OCI-LY1 (cell line): ENCODE measurements around the gene AJAP1.

Experiments used
- H2AFZ ChIP-seq: fragments of 200-600 bp; sonication (generic), shearing (Covaris generic); 2 replicates; pipeline ENCODE4 v1.6.0; 2014; ENCODE audit warnings: antibody characterized with exemption, mild to moderate bottlenecking, low read length
- H3F3A ChIP-seq: fragments of 200-600 bp; sonication (generic), shearing (Covaris generic); 2 replicates; pipeline ENCODE4 v1.6.0; 2014; ENCODE audit warnings: mild to moderate bottlenecking, antibody characterized with exemption, low read length, moderate library complexity; ENCODE audit not compliant: insufficient read depth
- H3K27ac ChIP-seq: fragments of 200-600 bp; sonication (generic); 2 replicates; pipeline ENCODE4 v1.5.1; 2014; ENCODE audit warnings: low read length, mixed run types, mild to moderate bottlenecking, low read depth; ENCODE audit not compliant: poor library complexity, severe bottlenecking
- H3K27me3 ChIP-seq: fragments of 200-600 bp; sonication (generic); 2 replicates; pipeline ENCODE4 v1.6.0; 2014; ENCODE audit warnings: antibody characterized with exemption, mild to moderate bottlenecking, low read length, moderate library complexity; ENCODE audit not compliant: insufficient read depth
- H3K36me3 ChIP-seq: fragments of 200-600 bp; sonication (generic); 2 replicates; pipeline ENCODE4 v1.6.1; 2014; ENCODE audit warnings: mild to moderate bottlenecking, antibody characterized with exemption, low read length, moderate library complexity, mixed read lengths; ENCODE audit not compliant: insufficient read depth
- H3K4me1 ChIP-seq: fragments of 200-600 bp; sonication (generic); 2 replicates; pipeline ENCODE4 v1.5.1; 2014; ENCODE audit warnings: mild to moderate bottlenecking, low read length, moderate library complexity; ENCODE audit not compliant: insufficient read depth, severe bottlenecking
- H3K4me2 ChIP-seq: fragments of 200-600 bp; sonication (generic), shearing (Covaris generic); 2 replicates; pipeline ENCODE4 v1.6.1; 2014; ENCODE audit warnings: low read length
- H3K4me3 ChIP-seq: fragments of 200-600 bp; sonication (generic); 2 replicates; pipeline ENCODE4 v1.5.1; 2014; ENCODE audit warnings: low read length, low read depth, mild to moderate bottlenecking, mixed read lengths; ENCODE audit not compliant: poor library complexity, severe bottlenecking
- H3K79me2 ChIP-seq: fragments of 200-600 bp; shearing (Covaris generic); 2 replicates; pipeline ENCODE4 v1.6.1; 2016; ENCODE audit warnings: mixed run types, low read length, mixed read lengths; ENCODE audit not compliant: insufficient read depth
- H3K9ac ChIP-seq: fragments of 200-600 bp; sonication (generic), shearing (Covaris generic); 2 replicates; pipeline ENCODE4 v1.6.1; 2014; ENCODE audit warnings: mild to moderate bottlenecking, low read length, mixed read lengths
- H3K9me2 ChIP-seq: fragments of 200-600 bp; sonication (generic), shearing (Covaris generic); 2 replicates; pipeline ENCODE4 v1.6.1; 2014; ENCODE audit warnings: low read depth, mild to moderate bottlenecking, low read length, mixed read lengths
- H3K9me3 ChIP-seq: fragments of 200-600 bp; shearing (Covaris generic); 2 replicates; pipeline ENCODE4 v1.6.1; 2014; ENCODE audit warnings: low read length, mixed read lengths
- H4K20me1 ChIP-seq: fragments of 200-600 bp; sonication (generic), shearing (Covaris generic); 2 replicates; pipeline ENCODE4 v1.6.0; 2016; ENCODE audit warnings: mild to moderate bottlenecking, low read length; ENCODE audit not compliant: insufficient read depth
- EZH2 ChIP-seq: fragments of 200-600 bp; sonication (generic), shearing (Covaris generic); IDR thresholded peaks from 2 replicates; pipeline ENCODE4 v1.8.0; 2017; ENCODE audit warnings: borderline replicate concordance, mixed run types, mild to moderate bottlenecking, antibody characterized with exemption, low read length, moderate library complexity, mixed read lengths
- TF ChIP-seq, protein P1 (sequence below): fragments of 200-600 bp; sonication (generic), shearing (Covaris generic); IDR thresholded peaks from 2 replicates; pipeline ENCODE4 v1.5.1; 2017; ENCODE audit warnings: mild to moderate bottlenecking, antibody characterized with exemption, low read length, moderate library complexity, mixed read lengths

AJAP1 gene

GRCh38 chr1:4658643-4659628 is 4.5 kb downstream of the AJAP1 start:
- Histone ChIP-seq H3K4me1 (no peaks in the 10 kb centered on the region), H3K36me3 (no peaks in the 10 kb centered on the region), H3K9me3 (no peaks in the 10 kb centered on the region), H3K27ac (no peak overlapping the region), H2AFZ (no peak overlapping the region), H3K9me2 (no peaks in the 10 kb centered on the region), H3F3A (no peaks in the 10 kb centered on the region), H4K20me1 (no peaks in the 10 kb centered on the region), H3K9ac (no peak overlapping the region), H3K4me2 (no peak overlapping the region), H3K4me3 (no peak overlapping the region), H3K27me3 (no peaks in the 10 kb centered on the region), H3K79me2 (no peaks in the 10 kb centered on the region)
- TF ChIP-seq, protein P1, sequence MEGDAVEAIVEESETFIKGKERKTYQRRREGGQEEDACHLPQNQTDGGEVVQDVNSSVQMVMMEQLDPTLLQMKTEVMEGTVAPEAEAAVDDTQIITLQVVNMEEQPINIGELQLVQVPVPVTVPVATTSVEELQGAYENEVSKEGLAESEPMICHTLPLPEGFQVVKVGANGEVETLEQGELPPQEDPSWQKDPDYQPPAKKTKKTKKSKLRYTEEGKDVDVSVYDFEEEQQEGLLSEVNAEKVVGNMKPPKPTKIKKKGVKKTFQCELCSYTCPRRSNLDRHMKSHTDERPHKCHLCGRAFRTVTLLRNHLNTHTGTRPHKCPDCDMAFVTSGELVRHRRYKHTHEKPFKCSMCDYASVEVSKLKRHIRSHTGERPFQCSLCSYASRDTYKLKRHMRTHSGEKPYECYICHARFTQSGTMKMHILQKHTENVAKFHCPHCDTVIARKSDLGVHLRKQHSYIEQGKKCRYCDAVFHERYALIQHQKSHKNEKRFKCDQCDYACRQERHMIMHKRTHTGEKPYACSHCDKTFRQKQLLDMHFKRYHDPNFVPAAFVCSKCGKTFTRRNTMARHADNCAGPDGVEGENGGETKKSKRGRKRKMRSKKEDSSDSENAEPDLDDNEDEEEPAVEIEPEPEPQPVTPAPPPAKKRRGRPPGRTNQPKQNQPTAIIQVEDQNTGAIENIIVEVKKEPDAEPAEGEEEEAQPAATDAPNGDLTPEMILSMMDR = no peak
- no peak for TF ChIP-seq EZH2

DNA sequence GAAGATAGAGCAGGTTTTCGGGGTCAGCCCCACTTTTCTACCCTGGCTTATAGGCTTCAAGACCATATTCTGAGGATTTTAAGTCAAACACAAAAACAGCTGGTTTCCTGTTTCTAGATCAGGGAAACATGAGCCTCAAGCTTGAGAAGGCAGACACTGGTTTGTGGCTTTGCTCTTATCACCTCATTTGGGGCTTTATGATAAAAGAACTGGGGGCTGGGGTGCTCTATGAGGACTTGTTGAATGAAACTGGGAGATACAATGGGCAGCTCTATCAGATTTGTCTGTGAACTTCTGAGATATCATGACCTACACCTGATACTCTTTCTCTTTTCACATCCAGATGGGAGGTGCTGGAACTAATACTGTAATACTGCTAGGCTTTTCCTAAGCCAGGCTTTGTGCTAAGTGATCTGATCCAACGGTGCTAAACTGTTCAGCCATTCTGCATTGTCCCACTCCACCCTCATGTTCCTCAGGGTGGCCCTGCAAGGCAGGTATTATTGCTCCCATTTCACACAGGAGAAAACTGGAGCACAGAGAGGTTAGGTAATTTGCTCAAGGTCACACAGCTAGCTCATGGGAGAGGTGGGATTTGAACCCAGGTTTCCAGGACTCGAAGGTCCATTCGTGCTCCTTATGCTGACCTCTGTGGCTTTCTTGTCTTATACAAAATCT is 6.6 kb downstream of the AJAP1 start:
- Histone ChIP-seq H3K27me3 (no peaks in the 10 kb centered on the region), H3K27ac (no peak overlapping the region)

GRCh38 chr1:4661595-4661917 is 7.1 kb downstream of the AJAP1 start:
- no peaks in the 10 kb centered on the region for H3K9me3 ChIP-seq
- H3K4me2 ChIP-seq = no peak overlapping the region
- H4K20me1 ChIP-seq = no peaks in the 10 kb centered on the region
- no peak overlapping the region for H3K4me3 ChIP-seq
- no peaks in the 10 kb centered on the region for H3K9me2 ChIP-seq
- no peaks in the 10 kb centered on the region for H3F3A ChIP-seq
- no peak overlapping the region for H3K9ac ChIP-seq
- H3K27me3 ChIP-seq = no peaks in the 10 kb centered on the region
- no peak overlapping the region for H3K27ac ChIP-seq
- no peaks in the 10 kb centered on the region for H3K4me1 ChIP-seq
- no peaks in the 10 kb centered on the region for H3K36me3 ChIP-seq
- TF ChIP-seq, protein P1 = no peak
- TF ChIP-seq EZH2 = no peak
- H2AFZ ChIP-seq = no peak overlapping the region
- no peaks in the 10 kb centered on the region for H3K79me2 ChIP-seq

More for the DNA sequence above, 6.6 kb downstream of the AJAP1 start:
- TF ChIP-seq EZH2 = no peak
- TF ChIP-seq, protein P1 = no peak
- Histone ChIP-seq H3K36me3 (no peaks in the 10 kb centered on the region), H3K4me3 (no peak overlapping the region), H3K4me1 (no peaks in the 10 kb centered on the region), H3K9me2 (no peaks in the 10 kb centered on the region), H3F3A (no peaks in the 10 kb centered on the region), H3K9ac (no peak overlapping the region), H2AFZ (no peak overlapping the region), H3K79me2 (no peaks in the 10 kb centered on the region), H3K9me3 (no peaks in the 10 kb centered on the region), H3K4me2 (no peak overlapping the region), H4K20me1 (no peaks in the 10 kb centered on the region)
